ENCODE measurements around the gene AR. TPM values are rescaled to one million over a fixed set of nuclear protein-coding genes. Genes with fewer than 3 reads are reported as not detected.

AR gene
- total and polyA plus RNA-seq, 2 donors (not counting 1 experiment from before 2014, with no cell fraction given): not detected

DNA sequence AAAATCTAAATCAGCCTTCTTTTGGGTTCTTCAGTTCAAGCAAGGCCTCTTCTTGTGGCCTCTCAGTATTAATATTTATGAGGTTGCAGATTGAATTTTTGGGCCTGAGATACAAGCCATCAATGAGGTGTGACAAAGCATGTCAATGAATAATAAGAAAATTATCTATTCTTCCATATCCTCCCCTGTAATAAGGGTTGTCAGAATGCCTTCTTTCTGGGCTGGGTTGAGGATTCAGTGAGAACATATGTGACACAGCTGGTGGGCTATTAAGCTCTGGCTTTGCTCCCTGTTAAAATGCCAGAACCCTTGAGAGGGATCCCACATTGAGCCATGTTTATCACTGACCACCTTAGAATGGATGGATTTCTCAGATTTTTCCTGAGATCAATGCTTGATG lies 187.2 kb downstream of the AR start:
- Histone ChIP-seq H3K79me2 (ENCODE audit: control insufficient read depth, insufficient read depth, low read length) (no peaks in the 10 kb centered on the region), H2AFZ (ENCODE audit: insufficient read depth, low read depth, low read length, poor library complexity, severe bottlenecking) (no peak overlapping the region), H3K27me3 (replicated peaks in 1 of 4; ENCODE audit: control extremely low read depth in 1 of 4, control insufficient read depth in 3 of 4, insufficient read depth in 4 of 4, low read length in 3 of 4) (no peaks in the 10 kb centered on the region), H3K4me3 (ENCODE audit: control extremely low read depth in 1 of 5, extremely low read depth in 1 of 5, insufficient read depth in 1 of 5, low read depth in 2 of 5, low read length in 4 of 5) (no peak overlapping the region), H3K4me1 (ENCODE audit: control insufficient read depth in 2 of 2, insufficient read depth in 2 of 2, low read length in 2 of 2) (no peaks in the 10 kb centered on the region), H3K4me2 (replicated peaks; ENCODE audit: low read depth, low read length, poor library complexity, severe bottlenecking) (no peak overlapping the region), H3K36me3 (replicated peaks in 1 of 2; ENCODE audit: control extremely low read depth in 1 of 2, control insufficient read depth in 1 of 2, extremely low read depth in 1 of 2, insufficient read depth in 2 of 2, low read length in 1 of 2) (no peaks in the 10 kb centered on the region), H3K9me3 (ENCODE audit: control extremely low read depth in 1 of 3, control insufficient read depth in 2 of 3, insufficient read depth in 1 of 3, low read length in 2 of 3) (no peaks in the 10 kb centered on the region), H4K20me1 (ENCODE audit: control insufficient read depth, insufficient read depth, low read length, poor library complexity, severe bottlenecking) (no peaks in the 10 kb centered on the region), H3K27ac (ENCODE audit: low read length in 2 of 2) (no peak overlapping the region), H3K9ac (ENCODE audit: low read length) (no peak overlapping the region)
- ATAC-seq (ENCODE audit: low read depth): no peak
- DNase-seq: no peak
- TF ChIP-seq, protein P1, sequence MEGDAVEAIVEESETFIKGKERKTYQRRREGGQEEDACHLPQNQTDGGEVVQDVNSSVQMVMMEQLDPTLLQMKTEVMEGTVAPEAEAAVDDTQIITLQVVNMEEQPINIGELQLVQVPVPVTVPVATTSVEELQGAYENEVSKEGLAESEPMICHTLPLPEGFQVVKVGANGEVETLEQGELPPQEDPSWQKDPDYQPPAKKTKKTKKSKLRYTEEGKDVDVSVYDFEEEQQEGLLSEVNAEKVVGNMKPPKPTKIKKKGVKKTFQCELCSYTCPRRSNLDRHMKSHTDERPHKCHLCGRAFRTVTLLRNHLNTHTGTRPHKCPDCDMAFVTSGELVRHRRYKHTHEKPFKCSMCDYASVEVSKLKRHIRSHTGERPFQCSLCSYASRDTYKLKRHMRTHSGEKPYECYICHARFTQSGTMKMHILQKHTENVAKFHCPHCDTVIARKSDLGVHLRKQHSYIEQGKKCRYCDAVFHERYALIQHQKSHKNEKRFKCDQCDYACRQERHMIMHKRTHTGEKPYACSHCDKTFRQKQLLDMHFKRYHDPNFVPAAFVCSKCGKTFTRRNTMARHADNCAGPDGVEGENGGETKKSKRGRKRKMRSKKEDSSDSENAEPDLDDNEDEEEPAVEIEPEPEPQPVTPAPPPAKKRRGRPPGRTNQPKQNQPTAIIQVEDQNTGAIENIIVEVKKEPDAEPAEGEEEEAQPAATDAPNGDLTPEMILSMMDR (IDR thresholded peaks at IDR 0.05): no peak
- TF ChIP-seq EZH2 (IDR thresholded peaks at IDR 0.05; ENCODE audit: borderline replicate concordance, insufficient read depth, low read depth, low read length, poor library complexity, severe bottlenecking): no peak
- ChIA-PET CTCF (no interaction called here), POLR2A (no interaction called here)
- Mint-ChIP-seq H3K4me3 (no peak overlapping the region), H3K4me1 (no peaks in the 10 kb centered on the region), H3K27me3 (no peaks in the 10 kb centered on the region), H3K9me3 (ENCODE audit: insufficient read depth) (no peaks in the 10 kb centered on the region), H3K27ac (no peak overlapping the region)
- intact Hi-C loops (cut with micrococcal nuclease): no loop called here

DNA sequence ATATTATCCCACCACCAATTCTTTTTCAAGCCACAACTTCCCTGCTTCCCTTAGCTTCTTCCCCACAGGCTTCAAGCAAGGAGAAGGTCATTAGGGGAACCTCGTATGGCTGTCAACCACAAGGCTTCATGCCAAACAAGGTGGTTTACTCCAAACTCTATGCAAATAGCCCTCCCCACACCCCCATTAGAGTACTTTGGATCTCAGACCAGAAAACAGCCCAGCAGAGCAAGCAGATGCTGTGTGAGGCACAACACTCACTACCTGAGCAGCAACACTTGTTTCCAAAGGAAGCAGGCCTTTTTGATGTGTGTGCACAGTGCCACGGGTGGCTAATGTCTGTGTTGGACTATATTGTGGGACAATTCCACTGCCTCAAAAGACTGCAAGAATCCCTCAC lies 189.0 kb downstream of the AR start:
- TF ChIP-seq EZH2 (IDR thresholded peaks at IDR 0.05; ENCODE audit: borderline replicate concordance, insufficient read depth, low read depth, low read length, poor library complexity, severe bottlenecking): no peak
- TF ChIP-seq, protein P1 (IDR thresholded peaks at IDR 0.05): no peak
- Histone ChIP-seq H4K20me1 (ENCODE audit: control insufficient read depth, insufficient read depth, low read length, poor library complexity, severe bottlenecking) (no peaks in the 10 kb centered on the region), H3K79me2 (ENCODE audit: control insufficient read depth, insufficient read depth, low read length) (no peaks in the 10 kb centered on the region), H3K27ac (ENCODE audit: low read length in 2 of 2) (no peak overlapping the region), H2AFZ (ENCODE audit: insufficient read depth, low read depth, low read length, poor library complexity, severe bottlenecking) (no peak overlapping the region), H3K36me3 (replicated peaks in 1 of 2; ENCODE audit: control extremely low read depth in 1 of 2, control insufficient read depth in 1 of 2, extremely low read depth in 1 of 2, insufficient read depth in 2 of 2, low read length in 1 of 2) (no peaks in the 10 kb centered on the region), H3K27me3 (replicated peaks in 1 of 4; ENCODE audit: control extremely low read depth in 1 of 4, control insufficient read depth in 3 of 4, insufficient read depth in 4 of 4, low read length in 3 of 4) (no peaks in the 10 kb centered on the region), H3K4me1 (ENCODE audit: control insufficient read depth in 2 of 2, insufficient read depth in 2 of 2, low read length in 2 of 2) (no peaks in the 10 kb centered on the region), H3K9me3 (ENCODE audit: control extremely low read depth in 1 of 3, control insufficient read depth in 2 of 3, insufficient read depth in 1 of 3, low read length in 2 of 3) (no peaks in the 10 kb centered on the region), H3K9ac (ENCODE audit: low read length) (no peak overlapping the region), H3K4me2 (replicated peaks; ENCODE audit: low read depth, low read length, poor library complexity, severe bottlenecking) (no peak overlapping the region), H3K4me3 (ENCODE audit: control extremely low read depth in 1 of 5, extremely low read depth in 1 of 5, insufficient read depth in 1 of 5, low read depth in 2 of 5, low read length in 4 of 5) (no peak overlapping the region)
- CTCF ChIA-PET: no interaction called here
- Mint-ChIP-seq H3K4me1 (peaks cover 3% of the 10 kb centered on the region), H3K9me3 (ENCODE audit: insufficient read depth) (no peaks in the 10 kb centered on the region), H3K27ac (no peak overlapping the region), H3K27me3 (no peaks in the 10 kb centered on the region), H3K4me3 (no peak overlapping the region)
- ATAC-seq (ENCODE audit: low read depth) (no peak), DNase-seq (no peak)
- intact Hi-C loops (cut with micrococcal nuclease): no loop called here
- POLR2A ChIA-PET: no interaction called here
- 50% methylated on average over 1 of the region's 2 CpGs for WGBS (ENCODE audit: insufficient coverage)

Measured in B cell (primary cell).